Ecto neural progenitor cell (in vitro differentiated cells): ENCODE measurements around the gene CCDC40.

ENCODE experiments used
- DNase-seq: peaks from one replicate; pipeline ENCODE4 v3.0.0-alpha.2; 2018; ENCODE audit warnings: low spot score

The CCDC40 gene

DNA sequence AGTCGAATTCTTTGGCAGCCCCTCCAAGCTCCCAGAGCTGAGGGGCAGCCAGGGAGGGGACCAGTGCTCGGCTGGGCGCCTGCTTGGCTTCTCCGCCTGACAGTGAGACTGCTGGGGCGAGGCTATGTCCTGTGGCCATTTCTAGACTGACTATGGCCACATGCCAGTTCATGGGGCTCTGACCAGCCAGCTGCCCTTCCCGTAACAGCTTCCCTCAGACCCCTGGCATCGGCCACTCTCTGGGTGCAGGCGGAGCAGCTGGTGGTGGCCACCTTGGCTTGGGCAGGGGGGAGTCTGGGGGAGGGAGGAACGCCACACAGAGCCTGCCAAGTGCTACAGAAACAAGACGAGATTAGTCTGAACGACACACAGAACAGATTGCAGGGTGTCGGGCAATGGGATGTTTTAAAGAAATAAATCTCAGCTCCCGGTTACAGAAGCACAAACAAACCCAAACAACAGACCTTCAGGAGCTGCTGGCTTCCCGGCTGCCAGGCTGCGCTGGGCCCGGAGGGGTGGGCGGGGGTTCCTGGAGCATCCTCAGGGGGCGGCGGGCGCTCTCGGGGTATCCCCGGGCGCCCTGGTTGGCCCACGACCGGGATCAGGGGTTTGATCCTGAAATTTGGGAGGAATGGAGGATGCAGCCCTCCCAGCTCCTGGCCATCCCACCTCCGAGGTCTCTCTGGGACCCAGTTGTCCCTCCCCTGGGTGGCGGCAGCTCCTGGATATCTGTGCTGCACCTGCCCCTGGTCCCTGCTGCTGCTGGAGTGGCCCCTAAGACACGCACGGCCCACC is 35.3 kb upstream of the CCDC40 start:
- DNase-seq, result no peak

DNA sequence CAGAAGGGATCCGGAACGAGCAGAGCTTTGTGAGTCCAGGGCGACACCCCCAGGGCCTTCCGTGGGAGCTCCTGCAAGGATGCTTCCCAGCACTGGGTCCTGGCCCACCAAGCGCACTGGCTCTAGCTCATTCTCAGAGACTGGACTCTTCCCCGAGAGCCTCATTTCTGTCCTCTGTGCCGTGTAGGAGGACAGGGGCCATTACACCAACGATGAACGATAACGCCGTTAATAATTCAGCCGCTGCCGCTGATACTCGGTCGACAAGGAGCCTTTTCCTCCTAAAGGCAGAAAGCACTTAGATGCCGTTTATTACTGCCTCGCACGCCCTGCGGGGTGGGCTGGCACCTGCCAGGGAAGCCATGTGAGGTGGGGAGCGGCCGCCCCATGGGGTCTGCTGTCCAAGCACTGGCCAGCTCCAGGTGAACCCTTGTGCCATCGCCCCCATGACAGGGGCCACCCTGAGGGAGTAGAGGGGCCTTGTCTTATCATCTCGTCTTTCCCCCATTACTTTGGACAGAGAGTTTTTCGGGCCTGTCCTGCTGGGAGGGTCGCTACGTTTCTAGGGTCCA is 34.3 kb upstream of the CCDC40 start:
- DNase-seq, result no peak

DNA sequence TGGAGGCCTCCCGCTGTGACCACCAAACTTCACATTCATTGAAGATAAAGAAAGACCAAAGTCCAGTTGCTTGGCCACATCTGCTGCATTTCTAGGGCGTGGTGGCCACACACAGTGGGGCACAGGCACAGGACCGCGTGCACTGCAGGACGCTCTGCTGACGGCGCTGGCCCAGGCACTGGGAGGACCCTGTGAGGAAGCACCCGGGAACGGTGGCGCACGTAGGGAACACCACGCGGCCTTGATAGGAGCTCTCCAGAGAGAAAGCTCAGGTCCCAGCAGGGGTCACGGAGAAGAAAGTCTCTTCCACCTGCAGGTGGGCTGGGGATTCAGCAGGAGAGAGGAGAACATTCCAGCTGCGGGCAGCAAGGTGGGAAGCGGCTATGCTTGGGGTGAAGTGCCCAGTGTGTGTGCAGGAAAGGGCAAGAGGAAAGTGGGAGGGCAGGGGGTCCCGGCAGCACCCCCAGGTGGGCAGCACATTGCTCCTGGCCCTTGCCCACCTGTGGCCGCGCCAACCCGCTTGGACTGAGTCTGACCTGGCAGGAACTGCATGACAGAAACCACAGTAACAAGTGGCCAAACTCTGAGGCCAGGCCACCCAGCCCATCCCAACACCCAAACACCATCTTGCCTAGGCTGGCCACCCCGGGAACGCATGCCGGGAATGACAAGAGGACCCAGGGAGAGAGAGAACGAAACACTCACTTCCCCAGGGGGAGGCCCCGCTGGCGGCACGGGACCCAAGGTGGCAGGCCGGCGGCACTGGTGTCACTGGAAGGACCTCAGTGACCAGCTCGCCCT is 33.6 kb upstream of the CCDC40 start:
- no peak for DNase-seq

DNA sequence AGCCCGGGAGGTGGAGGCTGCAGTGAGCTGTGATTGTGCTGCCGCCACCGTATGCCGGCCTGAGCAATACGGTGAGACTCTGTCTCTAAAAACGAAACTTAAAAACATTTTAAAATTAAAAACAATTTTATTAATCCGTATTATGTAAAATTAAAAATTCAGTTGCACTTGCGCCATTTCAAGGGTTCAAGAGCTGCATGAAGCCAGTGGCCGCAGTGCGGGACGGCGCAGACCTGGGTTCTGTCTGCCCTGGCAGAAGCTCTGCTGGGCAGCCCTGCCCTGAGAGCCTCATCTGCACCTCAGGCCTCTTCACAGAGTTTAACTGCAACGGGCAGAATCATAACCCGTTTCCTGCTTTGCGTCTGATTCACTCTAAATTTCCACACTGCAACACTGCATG is 32.5 kb upstream of the CCDC40 start:
- no peak for DNase-seq

DNA sequence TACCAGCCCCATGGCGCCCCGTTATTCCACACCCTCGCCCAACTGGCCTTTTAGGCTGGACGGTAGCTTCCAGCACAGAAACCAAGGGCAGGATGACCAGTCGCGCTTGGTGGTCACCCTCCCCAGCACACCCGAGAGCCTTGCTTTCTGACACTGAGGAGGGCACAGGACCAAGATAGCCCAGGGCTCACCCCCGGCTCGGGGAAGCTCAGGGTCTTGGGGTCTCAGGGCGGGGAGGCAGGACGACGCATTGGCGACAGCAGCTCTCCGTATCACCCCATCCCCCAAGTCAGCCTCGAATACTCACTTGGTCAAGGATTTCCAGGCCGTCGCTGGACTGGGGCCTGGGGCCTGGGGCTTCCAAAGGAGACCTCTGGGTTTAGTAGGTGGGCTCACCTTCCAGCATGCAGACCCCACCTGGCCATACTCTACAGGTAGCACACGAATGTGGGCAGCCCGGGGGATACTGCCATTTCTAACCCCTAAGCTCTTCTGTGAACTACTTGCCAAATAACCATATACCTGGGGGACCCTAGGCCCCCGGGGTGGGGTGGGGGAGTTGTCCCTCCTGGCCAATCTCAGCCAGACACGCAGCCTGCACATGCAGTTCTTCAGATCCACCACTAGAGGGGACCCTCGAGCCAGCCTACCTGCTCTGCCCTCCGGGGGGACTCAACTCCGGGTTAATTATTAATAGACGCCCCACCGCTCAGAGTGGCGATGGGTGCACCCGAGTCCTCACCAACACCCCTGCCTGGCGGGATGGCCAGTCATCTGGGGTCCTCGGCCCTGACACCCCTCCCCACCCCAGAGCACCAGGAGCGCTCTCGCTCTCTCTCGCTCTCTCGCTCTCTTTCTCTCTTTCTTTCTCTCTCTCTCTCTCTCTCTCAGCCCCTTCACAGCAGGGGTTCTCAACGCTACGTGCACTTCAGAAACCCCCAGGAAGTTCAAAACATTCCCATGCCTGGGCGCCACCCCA is 30.8 kb upstream of the CCDC40 start:
- peak; percentile 83 for DNase-seq

DNA sequence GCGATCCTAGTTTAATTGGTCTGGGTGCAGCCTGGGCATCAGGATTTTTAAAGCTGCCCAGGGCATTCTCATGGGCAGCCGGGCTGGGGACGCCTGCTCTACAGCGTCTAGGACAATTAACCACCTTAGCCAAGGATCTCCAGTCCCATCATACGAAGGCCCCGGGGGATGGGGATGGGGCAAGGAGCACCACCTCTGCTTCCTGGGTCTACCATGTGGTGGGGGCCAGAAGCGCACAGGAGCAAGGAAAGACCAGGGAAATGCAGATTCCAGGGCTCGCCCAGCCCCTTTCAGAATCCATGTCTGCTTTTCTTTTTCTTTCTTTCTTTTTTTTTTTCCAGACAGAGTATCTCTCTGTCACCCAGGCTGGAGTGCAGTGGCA is 30.1 kb upstream of the CCDC40 start:
- DNase-seq, result no peak

DNA sequence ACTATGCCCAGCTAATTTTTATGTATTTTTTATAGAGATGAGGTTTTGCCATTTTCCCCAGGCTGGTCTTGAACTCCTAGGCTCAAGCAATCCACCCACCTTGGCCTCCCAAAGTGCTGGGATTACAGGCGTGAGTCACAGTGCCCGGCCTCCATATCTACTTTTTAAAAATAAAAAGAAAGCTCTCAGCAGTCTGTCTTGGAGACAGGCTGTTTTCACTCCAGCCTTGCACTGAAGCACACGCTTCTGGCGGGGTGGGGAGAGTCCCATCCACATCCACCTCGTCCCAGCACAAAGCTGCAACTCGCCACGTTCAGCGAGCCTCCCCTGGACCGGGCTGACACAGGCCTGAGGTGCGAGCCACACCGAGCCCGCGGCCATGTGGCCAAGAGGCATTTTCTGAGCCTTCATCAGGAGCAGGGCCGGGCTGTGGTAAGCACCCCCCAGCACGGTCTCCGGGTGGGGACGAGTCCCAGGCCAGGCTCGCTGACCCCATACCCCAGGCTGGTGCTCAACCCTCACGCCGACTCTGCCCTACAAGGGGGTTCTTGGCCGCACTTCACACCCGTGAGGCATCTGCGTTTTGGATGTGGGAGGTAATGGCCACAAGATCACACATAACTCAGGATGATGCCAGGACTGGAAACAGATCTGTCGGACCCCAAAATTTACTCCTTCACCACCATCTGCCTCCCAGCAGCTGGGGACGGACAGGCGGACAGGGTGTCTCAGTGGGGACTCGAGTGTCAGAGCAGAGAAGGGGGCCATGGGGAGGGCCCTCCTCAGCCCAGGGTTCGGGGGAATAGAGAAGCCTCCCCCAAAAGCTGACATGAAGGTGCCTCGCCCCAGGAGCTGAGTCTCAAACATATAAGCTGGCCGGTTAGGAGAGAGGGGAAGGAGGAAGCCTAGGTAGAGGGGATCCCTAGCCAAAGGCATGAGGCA is 29.4 kb upstream of the CCDC40 start:
- DNase-seq, result no peak

DNA sequence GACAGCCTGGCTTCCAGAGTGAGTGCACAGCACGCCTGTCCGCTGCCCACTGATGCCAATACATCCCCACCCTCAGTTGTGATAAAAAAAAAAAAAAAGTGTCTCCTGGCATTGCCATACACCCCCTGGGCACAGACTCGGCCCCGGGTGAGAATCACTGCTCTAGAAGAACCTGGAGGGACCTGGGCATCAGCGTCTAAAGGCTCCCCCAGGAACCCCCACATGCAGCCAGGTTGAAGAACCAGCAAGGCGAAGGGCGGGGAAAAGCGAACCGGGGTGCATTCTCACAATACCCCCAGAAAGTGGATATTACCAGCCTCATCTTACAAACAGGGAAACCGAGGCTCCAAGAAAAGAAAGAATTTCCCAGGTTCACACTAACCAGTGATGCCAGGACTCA is 28.5 kb upstream of the CCDC40 start:
- no peak for DNase-seq

DNA sequence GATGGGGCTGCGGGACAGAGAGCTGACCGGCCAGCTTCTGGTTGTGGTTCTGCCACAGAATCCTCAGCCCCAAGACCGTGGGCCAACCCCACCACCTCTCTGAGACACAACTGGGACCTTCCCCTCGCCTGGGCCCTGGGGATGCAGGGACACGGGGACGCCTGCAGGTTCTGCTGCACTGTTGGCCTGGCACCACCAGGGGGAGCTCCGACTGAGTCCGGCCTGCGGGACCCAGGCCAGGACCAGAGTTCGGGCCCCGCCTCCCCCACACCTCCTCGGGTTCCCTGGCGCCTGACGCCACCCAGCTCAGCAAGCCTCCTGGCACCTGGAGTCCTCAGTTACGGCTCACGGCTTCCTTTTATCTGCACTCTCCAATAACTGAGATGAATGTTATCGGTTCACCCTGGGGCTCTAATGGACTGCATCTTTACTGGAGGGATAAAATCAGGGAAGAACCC is 28.0 kb upstream of the CCDC40 start:
- DNase-seq, result peak; percentile 90

DNA sequence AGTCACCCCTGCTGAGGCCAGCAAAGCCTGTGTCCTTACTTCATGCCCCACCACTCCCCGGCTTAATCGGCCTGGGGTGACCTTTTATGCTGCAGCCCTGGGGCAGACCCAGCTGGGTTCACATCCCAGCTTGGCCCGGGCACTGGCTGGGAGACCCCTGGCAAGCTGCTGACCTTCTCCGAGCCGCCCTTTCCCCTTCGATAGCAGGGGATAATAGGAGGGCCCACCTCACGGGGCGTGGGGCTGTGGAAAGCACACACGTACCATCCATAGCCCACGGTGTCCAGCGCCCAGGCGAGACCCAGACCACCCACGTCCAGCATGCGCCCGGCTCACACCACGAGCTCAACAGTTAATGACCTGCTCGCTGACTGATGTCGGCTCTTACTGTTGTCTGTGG is 27.6 kb upstream of the CCDC40 start:
- DNase-seq, result no peak

DNA sequence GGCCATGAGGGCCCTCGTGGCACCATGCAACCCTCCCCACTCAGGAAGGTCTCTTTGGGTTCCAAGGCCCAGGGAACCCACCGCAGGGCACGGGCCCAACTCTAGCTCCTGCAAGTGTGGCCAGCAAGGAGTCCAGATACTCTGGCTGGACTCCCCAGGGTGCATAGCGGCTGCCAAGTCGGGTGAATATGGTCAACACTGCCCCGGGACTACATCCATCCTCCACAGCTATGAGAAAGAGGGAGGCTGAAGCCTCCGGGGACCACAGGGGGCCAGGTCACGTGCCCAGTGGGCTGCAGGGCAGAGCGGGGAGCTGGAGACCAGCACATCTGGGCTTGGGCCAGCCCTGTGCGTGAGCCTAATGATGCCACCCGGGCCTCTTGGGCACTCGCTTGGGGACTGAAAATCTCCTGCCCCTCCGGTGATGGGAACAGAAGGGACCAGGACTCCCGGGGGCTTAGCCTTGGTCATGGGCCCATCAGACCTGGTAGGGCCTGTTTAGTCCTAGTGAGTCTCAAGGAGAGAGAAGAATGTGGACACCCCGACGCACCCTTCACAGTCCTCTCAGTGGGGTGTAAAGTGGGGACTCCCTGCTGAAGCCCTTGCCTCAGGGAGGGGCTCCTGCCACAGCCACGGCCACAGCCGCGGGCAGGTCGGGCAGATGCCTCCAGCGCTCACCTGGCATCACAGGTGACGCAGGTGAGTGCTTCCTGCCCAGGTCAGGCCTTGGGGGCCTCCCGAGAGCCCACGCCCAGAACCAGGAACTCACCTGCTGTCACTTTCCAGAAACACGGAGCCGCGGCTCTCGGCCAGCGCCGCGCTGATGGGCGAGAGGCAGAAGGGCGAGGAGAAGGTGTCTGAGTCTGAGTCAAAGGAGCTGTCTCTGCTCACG is 26.8 kb upstream of the CCDC40 start:
- DNase-seq, result no peak

DNA sequence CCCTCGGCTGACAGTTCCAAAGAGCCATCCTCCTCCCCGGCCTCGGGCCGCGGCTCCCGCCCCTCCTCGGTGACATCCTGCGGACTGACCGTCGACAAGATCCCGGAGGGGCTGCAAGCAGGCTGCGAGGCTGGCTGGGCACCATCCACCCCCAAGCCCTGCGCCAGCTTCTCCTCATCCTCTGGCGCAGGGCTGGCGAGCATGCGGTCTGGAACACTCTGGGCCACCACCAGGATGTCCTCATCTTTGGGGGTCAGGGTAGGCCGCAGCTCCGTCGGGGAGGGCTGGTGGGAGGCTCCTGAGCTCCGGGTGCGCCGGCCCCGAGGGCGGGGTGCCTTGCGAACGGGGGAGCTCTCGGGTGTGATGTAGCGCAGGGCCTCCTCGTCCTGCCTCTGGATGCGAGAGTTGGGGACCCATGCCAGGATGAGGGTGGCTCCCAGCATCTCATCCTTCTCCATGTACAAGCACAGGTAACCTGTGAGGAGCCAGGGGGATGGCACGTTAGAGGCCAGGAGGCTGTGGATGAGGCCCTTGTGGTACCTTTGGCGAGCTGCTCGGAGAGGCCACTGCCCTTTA is 26.1 kb upstream of the CCDC40 start:
- no peak for DNase-seq

DNA sequence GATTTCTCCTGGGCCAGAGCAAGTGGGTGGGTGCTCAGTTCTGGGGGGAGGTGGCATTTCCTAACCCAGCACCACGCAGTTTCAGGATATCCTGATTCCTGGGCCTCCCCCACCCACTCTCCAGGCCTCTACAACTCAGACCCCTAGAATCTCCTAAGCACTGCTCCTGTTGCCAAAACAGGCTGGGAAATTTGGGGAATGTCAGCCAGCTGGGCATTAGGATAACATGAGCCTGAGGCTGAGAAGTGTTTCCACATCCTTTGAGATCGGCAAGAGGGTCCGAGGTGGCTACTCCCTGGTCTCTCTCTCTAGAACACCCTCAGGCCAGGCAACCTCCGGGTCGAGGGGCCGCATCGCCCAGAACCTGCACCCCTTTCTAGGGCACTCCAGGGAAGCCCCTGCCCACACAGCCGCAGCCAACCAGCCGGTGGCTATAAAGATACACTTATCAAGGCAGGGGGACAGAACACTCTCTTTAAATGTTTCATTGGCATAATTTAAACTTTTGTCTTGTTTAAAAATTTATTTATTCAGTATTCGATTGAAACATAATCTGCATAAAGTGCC is 24.4 kb upstream of the CCDC40 start:
- DNase-seq, result no peak

DNA sequence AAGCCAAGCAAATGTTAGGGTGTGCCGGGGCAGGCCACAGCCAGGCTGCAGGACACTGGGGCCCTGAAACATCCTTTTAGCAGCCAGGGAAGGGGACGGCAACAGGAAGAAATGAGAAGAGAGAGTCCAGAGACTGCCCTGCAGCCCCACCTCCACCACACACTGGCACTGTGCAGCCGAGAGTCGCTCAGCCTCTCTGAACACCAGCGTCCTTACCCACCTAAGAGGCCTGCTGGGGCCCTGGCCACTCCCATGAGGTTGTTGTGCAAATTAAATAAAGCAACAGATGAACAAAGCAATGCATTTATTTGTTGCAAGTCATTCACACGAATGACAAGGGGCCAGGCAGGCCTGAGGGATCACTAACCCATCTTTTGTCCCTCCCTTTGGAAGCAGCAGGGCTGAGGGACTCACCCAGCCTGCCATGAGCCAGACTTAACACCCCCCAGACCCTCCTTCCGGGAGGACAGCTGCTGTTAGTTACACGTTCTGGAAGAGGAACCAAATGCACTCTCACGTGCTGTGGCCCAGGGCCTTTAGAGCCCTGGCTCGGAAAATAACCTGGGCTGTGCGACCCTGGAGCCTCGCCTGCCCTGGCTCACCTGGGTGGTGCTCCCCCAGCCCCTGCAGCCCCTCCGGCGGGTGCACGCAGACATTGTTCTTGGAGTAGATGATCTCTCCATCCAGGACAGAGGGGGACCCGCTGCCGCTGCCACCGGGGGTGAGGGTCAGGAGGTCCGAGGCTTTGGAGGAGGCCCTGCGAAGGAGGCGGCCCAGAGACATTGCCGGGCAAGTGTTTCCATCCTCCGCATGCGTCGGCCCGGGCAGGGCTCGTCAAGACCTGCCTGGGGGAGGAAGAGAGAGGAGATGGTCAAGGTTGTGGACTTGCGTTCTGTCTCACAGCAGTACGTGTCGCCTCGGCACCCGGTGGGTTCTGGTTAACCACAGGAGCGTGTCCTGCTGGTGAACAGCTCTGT is 23.4 kb upstream of the CCDC40 start:
- no peak for DNase-seq

DNA sequence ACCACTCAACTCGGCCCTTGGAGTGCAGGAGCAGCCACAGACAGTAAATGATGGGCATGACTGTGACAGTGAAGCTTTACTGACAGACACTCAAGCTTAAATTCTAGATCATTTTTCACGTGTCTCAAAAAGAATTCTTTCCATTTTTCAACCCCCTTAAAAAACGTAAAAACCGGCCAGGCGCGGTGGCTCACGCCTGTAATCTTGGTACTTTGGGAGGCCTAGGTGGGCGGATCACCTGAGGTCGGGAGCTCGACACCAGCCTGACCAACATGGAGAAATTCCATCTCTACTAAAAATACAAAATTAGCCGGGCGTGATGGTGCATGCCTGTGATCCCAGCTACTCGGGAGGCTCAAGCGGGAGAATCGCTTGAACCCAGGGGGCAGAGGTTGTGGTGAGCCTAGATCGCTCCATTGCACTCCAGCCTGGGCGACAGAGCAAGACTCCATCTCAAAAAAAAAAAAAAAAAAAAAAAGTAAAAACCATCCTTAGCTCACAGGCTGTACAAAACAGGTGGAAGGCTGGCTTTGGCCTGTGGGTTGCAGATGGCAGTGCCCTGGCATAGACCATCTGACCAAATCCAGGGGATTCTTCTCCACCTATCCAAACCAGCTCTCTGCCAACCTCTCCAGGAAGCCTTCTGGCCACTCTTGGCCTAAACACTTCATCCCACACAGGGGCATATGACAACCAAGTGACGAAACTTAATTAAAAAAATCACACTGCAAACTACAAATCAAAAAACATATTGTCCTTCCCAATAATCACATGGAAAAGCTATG is 19.0 kb upstream of the CCDC40 start:
- DNase-seq, result no peak

DNA sequence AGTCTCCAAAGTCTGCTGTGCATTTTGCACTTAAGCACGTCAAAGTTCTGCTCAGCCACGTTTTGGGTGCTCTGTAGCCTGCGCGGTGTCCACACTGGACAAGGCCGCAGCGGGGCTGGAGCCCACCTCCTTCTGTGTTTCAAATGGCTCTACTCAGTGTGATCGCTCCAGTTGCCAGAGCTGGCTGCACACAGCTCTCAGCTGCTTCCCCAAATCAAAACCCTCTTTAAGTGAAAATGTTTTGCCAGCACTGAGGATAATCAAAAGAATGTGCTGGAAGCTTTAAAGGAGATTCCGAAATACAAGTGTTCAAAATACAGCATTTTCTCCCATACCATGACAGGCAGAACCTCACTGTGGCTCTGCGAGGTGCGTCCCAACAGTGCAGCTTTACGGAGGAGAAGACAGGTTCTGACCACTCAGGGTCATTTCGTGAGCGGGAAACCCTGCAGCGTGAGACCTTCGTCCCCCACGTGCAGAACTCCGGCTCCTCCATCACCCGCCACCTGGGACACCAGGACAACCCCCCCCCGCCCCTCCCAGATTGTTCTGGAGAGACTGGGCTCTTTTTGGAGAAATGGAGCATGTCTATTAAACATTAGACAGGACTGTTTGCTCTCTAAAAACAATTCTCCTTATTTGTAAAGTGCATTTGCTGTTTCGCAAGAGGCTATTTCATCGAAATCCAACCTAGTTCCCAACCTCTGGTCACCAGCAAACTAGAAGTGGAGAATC is 17.4 kb upstream of the CCDC40 start:
- DNase-seq, result no peak
